Head of caudate nucleus (tissue), 42 donors: ENCODE measurements around the gene SH3PXD2B.

Source experiments
- DNase-seq, 42 donors: peaks; one replicate each; pipeline versions ENCODE4 v3.0.0 to v3.0.0-alpha.2; 2020 to 2021; ENCODE audit warnings: mixed read lengths in 7 of 42
- intact Hi-C: fragments of 100-400 bp; cut with DNase I; formaldehyde crosslinking; loops from one replicate; pipeline ENCODE4 v1.15.0; 2022

SH3PXD2B gene

GRCh38 chr5:172428224-172429166 lies 25.8 kb downstream of the SH3PXD2B start:
- no peak for DNase-seq
- intact Hi-C loops = no loop called here

- DNase-seq = no peak
- intact Hi-C loops = no loop called here
Observed at GRCh38 chr5:172427202-172427601, 27.1 kb downstream of the SH3PXD2B start.

GRCh38 chr5:172426086-172426485 lies 28.2 kb downstream of the SH3PXD2B start:
- DNase-seq = no peak
- intact Hi-C loops = no loop called here

GRCh38 chr5:172425402-172425801 lies 28.9 kb downstream of the SH3PXD2B start:
- no peak for DNase-seq
- intact Hi-C loops = no loop called here

- intact Hi-C loops = no loop called here
- DNase-seq = no peak
Observed at GRCh38 chr5:172424808-172425207, 29.5 kb downstream of the SH3PXD2B start.

- DNase-seq = no peak
- intact Hi-C loops = no loop called here
Observed at GRCh38 chr5:172424111-172424490, 30.2 kb downstream of the SH3PXD2B start.

GRCh38 chr5:172423379-172424110 lies 30.8 kb downstream of the SH3PXD2B start:
- intact Hi-C loops = no loop called here
- no peak for DNase-seq

- intact Hi-C loops = no loop called here
- DNase-seq = no peak
Observed at GRCh38 chr5:172422255-172422654, 32.1 kb downstream of the SH3PXD2B start.

- no peak for DNase-seq
- intact Hi-C loops = no loop called here
Observed at GRCh38 chr5:172421020-172421419, 33.3 kb downstream of the SH3PXD2B start.

GRCh38 chr5:172420235-172420939 lies 33.9 kb downstream of the SH3PXD2B start:
- peak in 41 of 42 donors; percentile 42 to 93 (median 76) for DNase-seq

GRCh38 chr5:172418862-172419814 lies 35.2 kb downstream of the SH3PXD2B start:
- DNase-seq = peak in 1 of 42 donors; percentile 32
- intact Hi-C loops = no loop called here

More at GRCh38 chr5:172420235-172420939, 33.9 kb downstream of the SH3PXD2B start:
- intact Hi-C loops = no loop called here

GRCh38 chr5:172417983-172418630 lies 36.2 kb downstream of the SH3PXD2B start:
- DNase-seq = peak in 41 of 42 donors; percentile 39 to 91 (median 70)
- intact Hi-C loops = no loop called here

- DNase-seq = peak in 1 of 42 donors; percentile 23
- intact Hi-C loops = no loop called here
Observed at GRCh38 chr5:172417130-172417841, 37.0 kb downstream of the SH3PXD2B start.

- DNase-seq = no peak
- intact Hi-C loops = no loop called here
Observed at GRCh38 chr5:172415362-172416275, 38.7 kb downstream of the SH3PXD2B start.

GRCh38 chr5:172414531-172415361 lies 39.6 kb downstream of the SH3PXD2B start:
- DNase-seq = peak in 15 of 42 donors; percentile 23 to 80 (median 51)
- intact Hi-C loops = no loop called here
